ENCODE measurements around the gene E2F2.
A peak's percentile ranks its signal among the peaks of the same experiment; 100 is the strongest.

The E2F2 gene

DNA sequence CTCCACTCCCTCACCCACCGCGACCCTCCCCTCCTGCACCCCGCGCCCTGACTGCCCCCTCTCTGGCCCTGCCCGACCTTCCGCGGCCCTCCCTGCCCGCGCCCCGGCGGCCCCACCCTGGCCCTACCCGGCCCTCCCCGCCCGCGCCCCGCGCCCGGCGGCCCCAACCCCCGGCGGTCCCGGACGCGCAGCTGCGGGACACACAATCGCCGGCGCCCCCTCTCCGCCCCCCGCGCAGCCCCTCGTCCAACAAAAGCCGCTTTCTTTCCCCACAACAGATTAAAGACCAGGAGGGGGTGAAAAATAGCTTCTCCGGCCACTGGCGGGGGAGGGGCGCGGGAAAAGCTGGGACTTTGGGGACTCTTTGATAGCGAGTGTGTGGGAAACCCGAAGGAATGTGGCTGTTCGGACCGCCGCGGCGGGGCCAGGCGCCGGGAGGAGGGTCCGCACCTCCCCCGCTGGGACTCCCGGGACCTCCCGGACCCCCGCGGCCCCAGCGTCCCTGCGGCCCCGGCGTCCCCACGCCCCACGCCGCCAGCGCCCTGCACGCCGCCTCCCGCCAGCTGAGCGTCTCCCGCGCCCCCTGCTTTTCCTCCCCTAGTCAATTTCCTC, 37.1 kb upstream of the E2F2 start:
- Mint-ChIP-seq H3K27ac (no peak overlapping the region), H3K36me3 (ENCODE audit: low read depth) (peaks cover 3% of the 10 kb centered on the region), H3K27me3 (ENCODE audit: low read depth) (peaks cover 67% of the 10 kb centered on the region)

DNA sequence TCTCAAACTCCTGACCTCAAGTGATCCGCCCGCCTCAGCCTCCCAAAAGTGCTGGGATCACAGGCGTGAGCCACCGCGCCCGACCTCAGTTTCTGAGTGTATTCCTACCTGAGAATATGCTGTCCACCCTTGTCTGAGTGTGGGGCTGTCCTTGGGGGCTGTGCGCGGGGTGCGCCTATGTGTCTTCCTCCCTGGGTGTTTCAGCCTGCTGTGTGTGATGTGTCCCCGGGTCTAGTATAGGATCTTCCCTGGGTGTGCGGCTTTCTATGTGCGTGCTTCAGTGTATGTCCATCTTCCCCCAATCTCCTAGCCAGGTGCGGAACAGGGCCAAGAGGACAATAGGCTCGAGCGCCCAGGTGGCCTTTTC, 36.6 kb upstream of the E2F2 start:
- DNase-seq (ENCODE audit: low spot score) = no peak
- H3K27me3 Mint-ChIP-seq (ENCODE audit: low read depth) = peaks cover 69% of the 10 kb centered on the region
- H3K4me3 Mint-ChIP-seq = peak overlapping the region; percentile 33
- H3K4me1 Mint-ChIP-seq (ENCODE audit: low read depth) = peaks cover 12% of the 10 kb centered on the region
- H3K27ac Mint-ChIP-seq = no peak overlapping the region
- peaks cover 3% of the 10 kb centered on the region for H3K36me3 Mint-ChIP-seq (ENCODE audit: low read depth)
- no peaks in the 10 kb centered on the region for H3K9me3 Mint-ChIP-seq

More for the DNA sequence above, 37.1 kb upstream of the E2F2 start:
- DNase-seq (ENCODE audit: low spot score) = no peak
- Mint-ChIP-seq H3K4me3 (peak overlapping the region; percentile 72), H3K9me3 (no peaks in the 10 kb centered on the region), H3K4me1 (ENCODE audit: low read depth) (peaks cover 12% of the 10 kb centered on the region)

DNA sequence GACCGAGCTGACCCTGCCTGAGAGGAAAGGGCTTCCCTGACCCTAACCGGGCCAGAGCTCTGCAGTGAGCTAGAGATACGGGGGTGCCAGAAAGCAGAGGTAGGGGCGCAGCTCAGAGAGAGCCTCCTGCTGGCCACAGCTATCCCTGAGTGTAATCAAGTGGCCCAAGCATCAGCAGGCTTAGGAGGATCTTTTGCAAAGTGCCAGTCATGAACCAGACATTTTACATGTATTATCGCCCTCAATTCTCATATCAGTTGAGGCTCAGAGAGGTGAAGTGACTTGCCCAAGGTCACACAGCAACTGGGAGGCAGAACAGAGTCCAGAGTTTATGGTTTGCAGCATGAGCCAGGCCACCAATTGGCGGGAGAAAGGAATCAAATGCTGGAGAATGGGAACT, 35.3 kb upstream of the E2F2 start:
- Mint-ChIP-seq H3K9me3 (no peaks in the 10 kb centered on the region), H3K4me1 (ENCODE audit: low read depth) (peaks cover 17% of the 10 kb centered on the region), H3K4me3 (no peak overlapping the region), H3K36me3 (ENCODE audit: low read depth) (peaks cover 3% of the 10 kb centered on the region), H3K27ac (no peak overlapping the region), H3K27me3 (ENCODE audit: low read depth) (peaks cover 79% of the 10 kb centered on the region)
- DNase-seq (ENCODE audit: low spot score) = no peak

DNA sequence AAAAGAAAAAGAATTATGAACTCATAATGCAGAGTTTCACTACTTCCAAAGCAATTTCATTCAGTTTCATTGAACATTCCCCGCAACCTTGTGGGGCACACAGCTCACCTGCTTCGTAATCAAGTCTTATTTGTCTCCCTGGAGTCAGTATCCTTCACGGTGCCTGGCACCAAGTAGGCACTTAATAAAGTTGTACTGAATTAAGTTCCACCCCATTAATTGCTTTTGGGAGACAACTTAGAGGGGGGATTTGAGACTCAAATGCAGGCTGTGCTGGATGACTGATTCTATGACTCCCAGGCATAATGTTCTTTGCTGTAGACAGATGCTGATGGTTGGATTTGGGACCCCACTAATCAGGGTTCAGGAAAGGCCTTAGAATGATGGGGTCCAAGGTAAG, 34.7 kb upstream of the E2F2 start:
- Mint-ChIP-seq H3K27me3 (ENCODE audit: low read depth) (peaks cover 81% of the 10 kb centered on the region), H3K4me3 (no peak overlapping the region), H3K9me3 (no peaks in the 10 kb centered on the region), H3K36me3 (ENCODE audit: low read depth) (peaks cover 3% of the 10 kb centered on the region), H3K4me1 (ENCODE audit: low read depth) (peaks cover 17% of the 10 kb centered on the region), H3K27ac (no peak overlapping the region)
- no peak for DNase-seq (ENCODE audit: low spot score)

DNA sequence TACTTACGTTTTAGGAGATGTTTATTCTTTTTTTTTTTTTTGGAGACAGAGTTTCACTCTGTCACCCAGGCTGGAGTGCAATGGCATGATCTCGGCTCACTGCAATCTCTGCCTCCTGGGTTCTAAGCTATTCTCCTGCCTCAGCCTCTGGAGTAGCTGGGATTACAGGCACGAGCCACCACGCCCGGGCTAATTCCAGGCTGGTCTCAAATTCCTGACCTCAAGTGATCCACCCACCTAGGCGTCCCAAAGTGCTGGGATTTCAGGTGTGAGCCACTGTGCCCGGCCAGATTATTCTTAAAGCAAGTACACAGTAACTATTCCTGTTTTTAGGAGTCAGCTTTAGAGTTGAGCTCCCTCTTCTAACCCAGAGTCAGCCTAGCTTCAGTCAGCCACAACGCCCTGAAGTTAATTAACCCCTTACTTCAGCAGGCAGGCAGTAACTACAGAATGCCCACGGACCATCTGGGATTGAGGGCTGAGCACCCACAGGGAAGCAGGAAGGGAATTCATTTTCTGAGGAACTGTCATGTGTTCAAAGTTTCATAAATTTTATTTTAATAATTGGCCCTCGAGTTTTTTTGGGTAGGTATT, 33.6 kb upstream of the E2F2 start:
- Mint-ChIP-seq H3K4me1 (ENCODE audit: low read depth) (peaks cover 26% of the 10 kb centered on the region), H3K27me3 (ENCODE audit: low read depth) (peaks cover 79% of the 10 kb centered on the region), H3K4me3 (no peak overlapping the region), H3K9me3 (no peaks in the 10 kb centered on the region), H3K36me3 (ENCODE audit: low read depth) (peaks cover 3% of the 10 kb centered on the region), H3K27ac (no peak overlapping the region)
- DNase-seq (ENCODE audit: low spot score) = no peak

DNA sequence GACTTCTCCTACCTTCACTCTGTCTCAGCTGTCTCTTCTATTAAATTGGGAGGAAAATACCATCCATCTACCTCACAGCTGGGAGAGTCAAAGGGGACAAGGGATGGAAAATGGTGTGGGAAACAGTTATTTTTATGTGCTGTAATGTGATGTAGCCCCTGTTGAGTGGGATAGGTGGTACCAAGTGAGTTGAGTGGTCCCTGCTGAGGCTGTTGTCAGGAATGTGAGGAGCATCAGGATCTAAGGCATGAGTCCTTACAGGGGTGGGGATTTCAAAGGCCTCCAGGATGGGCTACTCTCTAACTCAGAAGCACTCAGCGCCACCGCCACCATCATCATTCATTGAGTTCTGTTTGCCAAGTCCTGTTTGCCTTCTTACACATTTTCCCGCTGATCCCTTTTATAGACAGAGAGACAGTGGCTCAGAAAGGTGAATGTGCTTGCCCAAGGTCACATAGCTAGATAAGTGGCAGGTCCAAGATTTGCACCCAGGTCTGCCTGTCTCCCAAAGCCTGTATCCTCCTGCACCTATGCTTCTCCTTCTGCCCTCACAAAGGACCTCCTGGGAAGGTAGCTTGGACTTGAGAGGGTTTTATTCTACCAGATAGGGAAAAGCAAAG, 32.8 kb upstream of the E2F2 start:
- no peak for DNase-seq (ENCODE audit: low spot score)
- Mint-ChIP-seq H3K4me3 (no peak overlapping the region), H3K4me1 (ENCODE audit: low read depth) (peaks cover 28% of the 10 kb centered on the region), H3K9me3 (no peaks in the 10 kb centered on the region), H3K27me3 (ENCODE audit: low read depth) (peaks cover 74% of the 10 kb centered on the region), H3K36me3 (ENCODE audit: low read depth) (peaks cover 3% of the 10 kb centered on the region), H3K27ac (no peak overlapping the region)

DNA sequence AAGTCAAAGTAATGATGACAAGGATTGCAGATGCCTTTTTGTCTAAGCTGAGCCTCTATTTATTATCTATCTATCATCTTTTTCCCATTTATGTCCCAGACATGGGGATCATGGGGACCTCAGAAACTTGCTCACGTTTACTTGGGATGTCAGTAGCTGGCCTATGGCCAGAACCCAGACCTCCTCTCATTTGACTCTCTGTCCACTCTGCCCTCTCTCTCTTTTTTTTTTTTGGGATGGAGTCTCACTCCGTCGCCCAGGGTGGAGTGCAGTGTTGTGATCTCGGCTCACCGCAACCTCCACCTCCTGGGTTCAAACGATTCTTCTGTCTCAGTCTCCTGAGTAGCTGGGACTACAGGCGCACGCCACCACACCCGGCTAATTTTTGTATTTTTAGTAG, 32.0 kb upstream of the E2F2 start:
- no peak for DNase-seq (ENCODE audit: low spot score)
- Mint-ChIP-seq H3K36me3 (ENCODE audit: low read depth) (no peaks in the 10 kb centered on the region), H3K27me3 (ENCODE audit: low read depth) (peaks cover 68% of the 10 kb centered on the region), H3K9me3 (no peaks in the 10 kb centered on the region), H3K27ac (no peak overlapping the region), H3K4me3 (no peak overlapping the region), H3K4me1 (ENCODE audit: low read depth) (peaks cover 31% of the 10 kb centered on the region)

DNA sequence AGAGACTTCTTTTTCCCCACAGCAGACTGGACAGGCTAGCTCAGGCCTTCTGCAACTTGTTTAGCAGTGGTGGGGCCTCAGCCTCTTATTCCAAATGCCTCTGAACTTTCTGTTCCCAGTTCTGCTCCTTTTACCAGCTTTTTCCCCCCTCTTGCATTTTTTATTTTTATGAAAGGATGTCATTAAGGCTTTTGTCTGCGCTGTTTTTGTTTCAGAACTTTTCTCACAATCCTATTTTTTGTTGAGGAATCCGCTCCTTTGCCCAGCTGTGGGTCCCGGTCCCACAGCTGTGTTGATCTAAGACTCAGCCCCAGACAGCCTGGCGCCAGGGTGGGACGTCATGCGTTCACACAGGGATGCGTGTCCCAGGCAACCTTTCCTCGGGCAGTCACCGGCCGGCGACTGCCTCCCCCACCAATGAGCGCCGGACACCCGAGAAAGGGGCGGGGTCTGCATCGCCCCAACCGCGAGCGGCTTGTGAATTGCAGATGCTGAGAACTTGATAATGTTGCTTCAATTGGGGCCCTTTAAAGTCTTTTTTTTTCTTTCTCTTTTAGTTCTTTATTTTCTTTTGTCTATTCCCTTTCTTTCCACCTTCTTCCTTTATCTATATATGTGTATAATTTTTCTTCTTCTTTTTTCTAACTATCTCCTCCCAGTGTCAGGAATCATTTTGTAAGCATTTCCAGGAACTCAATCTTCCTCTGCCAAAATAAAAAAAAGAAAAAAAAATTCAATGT, 31.3 kb upstream of the E2F2 start:
- no peak overlapping the region for H3K27ac Mint-ChIP-seq
- H3K27me3 Mint-ChIP-seq (ENCODE audit: low read depth) = peaks cover 63% of the 10 kb centered on the region

DNA sequence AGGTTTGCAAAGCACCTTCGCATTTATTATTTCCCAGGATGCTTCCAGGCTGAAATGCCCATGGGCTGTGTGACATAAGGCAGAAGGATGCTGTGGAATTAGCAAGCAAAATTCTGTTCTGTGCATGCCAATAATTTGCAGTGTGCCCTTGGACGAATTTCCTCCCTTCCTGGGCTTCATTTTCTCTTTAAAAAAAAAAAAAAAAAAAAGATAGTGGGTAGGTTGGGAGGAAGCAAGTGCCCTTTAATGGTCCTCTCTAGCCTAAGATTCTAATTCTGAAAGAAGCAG, 30.7 kb upstream of the E2F2 start:
- no peaks in the 10 kb centered on the region for H3K9me3 Mint-ChIP-seq
- no peak overlapping the region for H3K27ac Mint-ChIP-seq
- H3K4me3 Mint-ChIP-seq = no peak overlapping the region
- H3K27me3 Mint-ChIP-seq (ENCODE audit: low read depth) = peaks cover 57% of the 10 kb centered on the region
- H3K36me3 Mint-ChIP-seq (ENCODE audit: low read depth) = peaks cover 3% of the 10 kb centered on the region
- peaks cover 38% of the 10 kb centered on the region for H3K4me1 Mint-ChIP-seq (ENCODE audit: low read depth)
- DNase-seq (ENCODE audit: low spot score) = no peak

More for the DNA sequence above, 31.3 kb upstream of the E2F2 start:
- H3K9me3 Mint-ChIP-seq = no peaks in the 10 kb centered on the region
- no peak for DNase-seq (ENCODE audit: low spot score)
- peaks cover 36% of the 10 kb centered on the region for H3K4me1 Mint-ChIP-seq (ENCODE audit: low read depth)
- H3K4me3 Mint-ChIP-seq = peak overlapping the region; percentile 19
- H3K36me3 Mint-ChIP-seq (ENCODE audit: low read depth) = peaks cover 3% of the 10 kb centered on the region

DNA sequence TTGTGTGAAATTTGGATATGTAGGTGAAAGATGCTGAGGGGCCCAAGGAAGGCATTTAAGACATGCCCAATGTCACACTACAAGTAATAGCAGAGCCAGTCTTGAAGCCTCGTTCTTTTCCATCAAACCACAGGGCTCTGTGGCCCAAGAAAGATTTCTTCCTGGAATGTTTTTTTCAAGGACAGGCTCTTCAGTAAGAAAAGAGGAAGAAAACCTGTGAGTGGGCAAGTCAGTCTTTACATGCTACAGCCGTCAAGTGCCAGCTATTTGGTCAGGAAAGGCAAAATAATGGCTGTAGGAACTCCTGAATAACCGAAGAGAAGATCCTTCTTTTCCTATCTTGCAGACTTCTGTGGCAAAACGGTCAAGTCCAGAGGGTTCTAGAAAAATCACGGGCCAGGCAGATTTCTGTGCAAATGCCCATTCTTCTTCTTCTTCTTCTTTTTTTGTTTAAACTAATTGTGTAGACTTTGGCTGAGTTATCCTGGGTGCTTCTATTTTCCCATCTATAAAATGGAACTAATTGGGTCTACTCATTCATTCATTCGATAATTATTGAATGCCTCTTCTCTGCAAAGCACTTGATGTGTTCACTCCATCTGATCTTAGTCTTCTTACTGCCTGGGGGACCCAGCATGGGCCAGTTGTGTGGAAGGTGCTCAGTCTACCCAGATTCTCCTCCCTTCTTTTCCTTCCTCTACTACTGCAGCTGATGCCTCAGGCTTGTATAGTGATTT, 30.2 kb upstream of the E2F2 start:
- H3K4me3 Mint-ChIP-seq = no peak overlapping the region

DNA sequence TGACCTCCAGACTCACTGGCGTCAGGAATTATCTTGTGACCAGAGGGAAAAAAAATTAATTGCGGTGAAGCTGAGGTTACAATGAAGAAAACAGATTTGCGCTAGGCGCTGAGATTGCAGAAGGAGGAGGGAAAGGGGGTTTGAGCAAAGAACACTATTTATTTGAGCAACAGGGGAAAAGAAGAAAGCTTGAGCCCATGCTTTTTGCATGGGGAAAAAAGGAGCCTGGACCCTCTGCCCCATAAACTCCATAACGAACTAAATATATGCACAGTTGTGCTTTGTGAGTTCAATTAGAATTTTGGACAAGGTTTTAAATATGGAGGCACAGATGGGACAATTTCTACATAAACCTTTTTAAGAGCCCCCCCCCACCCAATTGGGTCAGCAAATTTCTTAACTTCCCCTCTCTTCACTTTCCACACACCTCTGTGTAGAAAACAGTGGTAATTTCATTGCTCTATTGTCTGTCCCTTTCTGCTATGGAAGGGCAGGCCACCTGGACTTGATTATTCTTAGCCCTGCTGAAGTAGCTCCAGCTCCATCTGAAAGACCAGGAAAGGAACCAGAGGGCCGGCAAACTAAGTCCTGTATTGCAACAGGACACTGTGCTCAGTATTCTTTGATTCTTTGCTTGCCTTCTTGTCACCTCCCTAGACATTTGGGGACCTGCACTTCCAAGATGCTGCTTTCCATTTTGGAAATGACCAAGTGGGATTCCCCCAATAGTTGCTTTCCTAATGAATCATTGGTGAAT, 29.1 kb upstream of the E2F2 start:
- no peak for DNase-seq (ENCODE audit: low spot score)
- no peak overlapping the region for H3K27ac Mint-ChIP-seq
- H3K4me3 Mint-ChIP-seq = peak overlapping the region; percentile 87
- H3K27me3 Mint-ChIP-seq (ENCODE audit: low read depth) = peaks cover 46% of the 10 kb centered on the region
- peaks cover 53% of the 10 kb centered on the region for H3K4me1 Mint-ChIP-seq (ENCODE audit: low read depth)
- H3K9me3 Mint-ChIP-seq = no peaks in the 10 kb centered on the region
- H3K36me3 Mint-ChIP-seq (ENCODE audit: low read depth) = peaks cover 3% of the 10 kb centered on the region

More for the DNA sequence above, 30.2 kb upstream of the E2F2 start:
- Mint-ChIP-seq H3K4me1 (ENCODE audit: low read depth) (peaks cover 43% of the 10 kb centered on the region), H3K36me3 (ENCODE audit: low read depth) (peaks cover 3% of the 10 kb centered on the region), H3K27me3 (ENCODE audit: low read depth) (peaks cover 54% of the 10 kb centered on the region), H3K27ac (no peak overlapping the region), H3K9me3 (no peaks in the 10 kb centered on the region)
- no peak for DNase-seq (ENCODE audit: low spot score)

DNA sequence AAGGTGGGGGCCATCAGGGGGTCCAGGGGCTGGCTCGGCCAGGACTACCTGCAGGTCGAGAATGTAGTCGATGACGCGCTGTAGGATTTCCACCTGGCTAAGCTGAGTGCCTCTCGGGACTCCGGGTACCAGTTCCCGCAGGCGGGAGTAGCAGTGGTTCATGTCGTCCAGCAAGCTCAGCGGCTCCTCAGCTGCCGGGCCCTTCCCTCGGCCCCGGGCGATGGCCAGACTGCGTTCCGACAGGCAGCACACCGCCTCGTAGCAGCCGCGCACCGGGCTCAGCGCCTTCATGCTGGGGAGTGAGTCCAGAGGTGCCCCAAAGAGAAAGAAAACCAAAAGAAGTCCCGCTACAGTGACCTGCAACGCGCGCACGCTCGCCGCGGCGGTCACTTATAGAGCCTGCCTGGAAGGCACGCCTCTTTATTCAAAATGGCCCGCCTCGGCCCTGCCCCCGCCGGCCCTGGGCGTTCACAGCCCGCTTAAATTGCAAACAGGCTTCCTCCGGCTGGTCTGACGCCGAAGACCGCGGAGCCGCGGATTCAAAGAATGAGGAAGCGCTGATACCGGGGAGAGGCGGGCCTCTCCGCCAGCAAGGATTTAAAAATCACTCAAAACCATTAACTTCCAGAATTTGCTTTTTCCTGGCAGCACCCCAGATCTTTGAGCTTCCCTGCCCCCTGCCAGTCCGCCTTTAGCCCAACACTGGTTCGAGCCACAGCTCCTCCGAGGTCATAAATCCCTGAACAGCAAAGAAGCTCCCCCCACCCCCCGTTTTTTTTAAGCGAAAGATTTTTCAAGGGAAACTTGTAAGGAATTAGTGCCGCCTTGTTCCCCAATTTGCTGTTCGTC, 28.3 kb upstream of the E2F2 start, which contains the start of gene ID3:
Gene ID3, minus strand, starts transcription at position 366 of the 849 bp plus-strand sequence. Its CDS starts 75 bp downstream, at position 291.
- no peaks in the 10 kb centered on the region for H3K9me3 Mint-ChIP-seq
- peak within 1 kb of the TSS; percentile 81 for H3K27ac Mint-ChIP-seq
- H3K4me1 Mint-ChIP-seq (ENCODE audit: low read depth) = peaks cover 56% of the 10 kb centered on the region
- DNase-seq (ENCODE audit: low spot score) = peak; percentile 96
- peaks cover 41% of the 10 kb centered on the region for H3K27me3 Mint-ChIP-seq (ENCODE audit: low read depth)
- H3K4me3 Mint-ChIP-seq = peak within 1 kb of the TSS; percentile 87
- peaks cover 3% of the 10 kb centered on the region for H3K36me3 Mint-ChIP-seq (ENCODE audit: low read depth)

DNA sequence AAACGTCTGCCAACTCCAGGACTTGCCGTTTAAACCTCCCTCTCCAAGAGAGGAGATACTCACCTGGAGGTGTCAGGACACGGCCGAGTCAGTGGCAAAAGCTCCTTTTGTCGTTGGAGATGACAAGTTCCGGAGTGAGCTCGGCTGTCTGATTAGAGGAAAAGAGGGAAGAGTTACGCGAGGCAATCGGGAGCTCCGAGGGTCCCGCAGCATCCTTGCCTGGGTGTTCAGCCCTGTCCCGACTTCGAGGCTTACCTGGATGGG, 27.8 kb upstream of the E2F2 start:
- no peaks in the 10 kb centered on the region for H3K9me3 Mint-ChIP-seq
- peak overlapping the region; percentile 87 for H3K4me3 Mint-ChIP-seq
- H3K27ac Mint-ChIP-seq = peak overlapping the region; percentile 80
- peaks cover 41% of the 10 kb centered on the region for H3K27me3 Mint-ChIP-seq (ENCODE audit: low read depth)
- peaks cover 61% of the 10 kb centered on the region for H3K4me1 Mint-ChIP-seq (ENCODE audit: low read depth)
- peaks cover 3% of the 10 kb centered on the region for H3K36me3 Mint-ChIP-seq (ENCODE audit: low read depth)
- DNase-seq (ENCODE audit: low spot score) = no peak
